ENCODE measurements around the gene CNTN6.

- no peak for TF ChIP-seq CTCF (IDR thresholded peaks at IDR 0.05)
- TF ChIP-seq EZH2 (IDR thresholded peaks at IDR 0.05; ENCODE audit: borderline replicate concordance, insufficient read depth, low read depth, low read length, poor library complexity, severe bottlenecking): no peak
These were observed 330.8 kb downstream of the CNTN6 start for GRCh38 chr3:1423566-1424089.
